ENCODE data around the gene DPP6.

DNA sequence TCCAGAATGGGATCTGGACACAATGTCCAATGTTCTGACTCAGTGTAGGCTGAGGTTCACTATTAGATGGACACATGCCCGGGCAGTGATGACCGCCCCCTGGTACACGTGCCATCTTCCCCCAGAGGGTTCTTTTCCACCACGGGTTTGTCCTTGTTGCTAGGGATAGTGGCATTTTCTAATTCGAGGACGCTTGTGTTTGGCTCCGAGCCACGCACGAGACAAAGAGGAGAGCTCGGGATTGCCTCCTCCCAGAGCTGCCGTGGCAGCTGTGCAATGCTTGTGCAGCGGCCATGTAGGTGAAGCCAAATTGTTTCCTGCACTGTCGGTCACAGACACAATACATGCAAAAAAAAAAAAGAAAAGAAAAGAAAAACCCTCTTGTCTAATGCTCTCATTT lies 743.2 kb downstream of the DPP6 start:
- TF ChIP-seq, protein P1, sequence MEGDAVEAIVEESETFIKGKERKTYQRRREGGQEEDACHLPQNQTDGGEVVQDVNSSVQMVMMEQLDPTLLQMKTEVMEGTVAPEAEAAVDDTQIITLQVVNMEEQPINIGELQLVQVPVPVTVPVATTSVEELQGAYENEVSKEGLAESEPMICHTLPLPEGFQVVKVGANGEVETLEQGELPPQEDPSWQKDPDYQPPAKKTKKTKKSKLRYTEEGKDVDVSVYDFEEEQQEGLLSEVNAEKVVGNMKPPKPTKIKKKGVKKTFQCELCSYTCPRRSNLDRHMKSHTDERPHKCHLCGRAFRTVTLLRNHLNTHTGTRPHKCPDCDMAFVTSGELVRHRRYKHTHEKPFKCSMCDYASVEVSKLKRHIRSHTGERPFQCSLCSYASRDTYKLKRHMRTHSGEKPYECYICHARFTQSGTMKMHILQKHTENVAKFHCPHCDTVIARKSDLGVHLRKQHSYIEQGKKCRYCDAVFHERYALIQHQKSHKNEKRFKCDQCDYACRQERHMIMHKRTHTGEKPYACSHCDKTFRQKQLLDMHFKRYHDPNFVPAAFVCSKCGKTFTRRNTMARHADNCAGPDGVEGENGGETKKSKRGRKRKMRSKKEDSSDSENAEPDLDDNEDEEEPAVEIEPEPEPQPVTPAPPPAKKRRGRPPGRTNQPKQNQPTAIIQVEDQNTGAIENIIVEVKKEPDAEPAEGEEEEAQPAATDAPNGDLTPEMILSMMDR (optimal IDR thresholded peaks at IDR 0.05 in 1 of 3, IDR thresholded peaks at IDR 0.05 in 1 of 3, conservative IDR thresholded peaks at IDR 0.05 in 1 of 3; ENCODE audit: extremely low read depth in 1 of 3, insufficient read depth in 2 of 3, low read length in 3 of 3): no peak
- TF ChIP-seq EZH2 (IDR thresholded peaks at IDR 0.05; ENCODE audit: low read length): no peak

Measured in keratinocyte (primary cell).